HG02571 (cell line): ENCODE measurements around the gene AARS2.
"Not testable (repeated sequence)": the region's sequence is repeated elsewhere in the genome, so short reads cannot be mapped to it uniquely, and the experiment has no call there.

Experiments
- ATAC-seq: cut with Tn5 transposase; IDR thresholded peaks from one replicate; pipeline ENCODE4 v1.9.1; 2021; ENCODE audit warnings: mild to moderate bottlenecking, moderate library complexity; ENCODE audit not compliant: unreplicated experiment

Gene AARS2

GRCh38 chr6:44332585-44332984 lies 19.4 kb upstream of the AARS2 start:
- no peak for ATAC-seq

DNA sequence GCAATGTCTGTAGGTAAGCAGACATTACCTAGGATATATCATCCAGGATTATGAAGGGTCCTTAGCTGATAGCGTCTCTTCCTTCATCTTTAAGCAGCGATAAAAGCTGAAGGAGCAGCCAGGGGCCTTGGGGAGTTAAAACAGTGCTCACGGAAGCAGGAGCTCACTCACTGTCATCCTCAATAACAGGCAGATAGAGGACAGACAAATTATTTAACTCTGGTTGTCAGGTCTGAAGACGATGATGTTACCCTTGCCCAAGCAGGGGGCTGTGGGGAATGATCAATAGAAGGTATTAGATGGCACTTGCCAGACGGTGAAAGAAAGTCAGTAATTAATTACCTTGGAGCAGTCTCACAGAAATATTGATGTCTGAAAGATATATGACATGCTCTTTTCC lies 16.7 kb upstream of the AARS2 start:
- no peak for ATAC-seq

- not testable (repeated sequence) for ATAC-seq
Measured at GRCh38 chr6:44328203-44328602, 15.1 kb upstream of the AARS2 start.

- no peak for ATAC-seq
Measured at GRCh38 chr6:44327760-44328159, 14.6 kb upstream of the AARS2 start.

DNA sequence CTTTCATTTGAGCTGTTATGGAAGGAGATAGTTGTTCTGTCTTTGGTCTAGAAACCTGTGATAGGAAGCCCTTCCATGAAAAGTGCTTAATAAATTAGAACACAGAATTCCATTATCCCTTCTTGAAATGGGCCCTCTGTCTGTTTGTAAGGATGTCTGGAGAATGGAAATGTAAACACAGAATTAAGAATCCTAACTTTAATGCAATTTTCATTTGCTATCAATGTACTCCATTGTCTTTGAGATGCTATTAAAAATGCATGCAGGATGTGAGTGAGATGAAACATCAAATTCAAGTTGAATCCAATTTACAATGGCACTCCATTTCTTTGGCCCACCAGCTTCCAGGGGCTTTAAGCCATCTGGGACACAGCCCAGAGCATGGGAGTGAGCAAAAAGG lies 13.9 kb upstream of the AARS2 start:
- ATAC-seq: no peak

GRCh38 chr6:44321210-44321609 lies 8.1 kb upstream of the AARS2 start:
- ATAC-seq: no peak

GRCh38 chr6:44317136-44317631 lies 4.0 kb upstream of the AARS2 start:
- ATAC-seq: not testable (repeated sequence)

- ATAC-seq: no peak
Measured at GRCh38 chr6:44316481-44316880, 3.3 kb upstream of the AARS2 start.

DNA sequence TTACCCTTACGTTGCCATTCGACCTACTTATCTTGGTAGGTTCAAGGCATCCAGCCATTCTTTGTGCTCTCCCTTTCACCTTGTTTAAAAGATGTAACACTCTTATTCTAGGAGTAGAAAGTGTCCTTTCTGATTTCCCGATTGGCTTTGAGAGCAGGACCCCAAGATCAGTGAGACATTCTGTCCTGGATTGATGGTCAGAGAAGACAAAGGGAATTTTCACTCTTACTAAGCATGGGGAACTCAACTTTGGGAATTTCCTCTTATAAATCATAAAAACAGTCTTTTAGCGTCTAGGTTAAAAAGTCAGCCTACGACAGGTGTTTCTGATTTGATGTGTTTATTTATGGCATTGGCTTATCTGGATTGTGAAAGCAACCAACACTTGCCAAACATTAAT lies 2.8 kb upstream of the AARS2 start:
- no peak for ATAC-seq

- ATAC-seq: no peak
Measured at GRCh38 chr6:44315516-44315915, 2.4 kb upstream of the AARS2 start.

GRCh38 chr6:44314657-44315056 lies 1.5 kb upstream of the AARS2 start:
- not testable (repeated sequence) for ATAC-seq

- ATAC-seq: no peak
Measured at GRCh38 chr6:44311767-44312166, 1.4 kb downstream of the AARS2 start.

- no peak for ATAC-seq
Measured at GRCh38 chr6:44311304-44311703, 1.8 kb downstream of the AARS2 start.

GRCh38 chr6:44310241-44310640 lies 2.9 kb downstream of the AARS2 start:
- ATAC-seq: no peak

- ATAC-seq: no peak
Measured at GRCh38 chr6:44309631-44310030, 3.5 kb downstream of the AARS2 start.

DNA sequence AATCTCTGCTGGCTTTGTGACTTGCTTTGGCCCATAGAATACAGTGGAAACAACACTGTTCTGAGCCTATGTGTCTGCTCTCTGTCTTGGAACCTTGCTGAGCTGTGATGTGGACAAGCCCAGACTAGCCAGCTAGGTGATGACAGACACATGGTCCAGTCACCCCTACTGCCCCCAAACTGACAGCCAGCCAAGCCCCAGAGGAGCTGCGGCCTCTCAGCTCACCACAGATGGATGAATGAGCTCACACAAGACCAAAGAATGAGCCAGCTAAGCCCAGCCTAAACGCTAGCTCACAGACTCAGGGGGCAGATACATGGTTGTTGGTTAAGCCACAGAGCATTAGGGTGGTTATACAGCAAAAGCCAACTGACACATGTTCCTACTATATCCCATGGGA lies 4.1 kb downstream of the AARS2 start:
- no peak for ATAC-seq

DNA sequence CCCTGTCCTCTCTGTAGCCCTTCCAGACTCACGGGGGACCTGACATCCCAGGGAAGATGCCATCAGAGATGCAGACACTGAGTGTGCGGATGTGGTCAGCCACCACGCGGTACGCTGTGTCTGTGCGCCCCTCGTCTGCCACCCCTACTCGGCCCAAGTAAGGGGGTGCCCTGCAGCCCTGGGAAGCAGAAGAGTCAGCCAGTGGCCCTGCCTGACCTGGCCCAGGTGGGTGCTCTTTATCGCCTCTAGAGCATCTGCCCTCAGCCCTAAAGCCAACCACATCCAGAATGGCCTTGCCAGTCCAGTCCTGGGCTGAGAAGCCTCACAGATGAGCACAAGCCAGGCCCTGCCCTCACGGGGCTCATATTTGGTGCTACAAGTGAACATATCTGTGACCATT lies 5.9 kb downstream of the AARS2 start:
- no peak for ATAC-seq

DNA sequence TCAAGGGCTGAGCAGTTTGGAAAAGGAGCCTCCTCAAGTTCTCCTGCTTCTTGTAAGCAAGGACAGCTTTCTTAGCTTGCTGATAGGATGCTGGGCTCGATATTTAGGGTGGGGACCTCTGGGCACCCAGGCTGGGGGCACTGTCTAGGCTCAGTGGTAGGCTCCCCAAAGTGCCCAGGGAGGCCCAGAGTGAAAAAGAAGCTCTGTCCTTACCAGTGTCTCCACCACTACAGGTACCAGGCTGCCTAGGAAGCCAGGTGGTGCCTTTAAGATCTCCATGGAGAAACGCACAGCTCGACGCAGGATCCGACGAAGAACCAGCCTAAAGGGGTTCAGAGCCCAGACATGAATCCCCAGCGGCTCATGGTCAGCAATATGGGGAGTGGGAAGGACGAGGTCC lies 6.4 kb downstream of the AARS2 start:
- no peak for ATAC-seq

DNA sequence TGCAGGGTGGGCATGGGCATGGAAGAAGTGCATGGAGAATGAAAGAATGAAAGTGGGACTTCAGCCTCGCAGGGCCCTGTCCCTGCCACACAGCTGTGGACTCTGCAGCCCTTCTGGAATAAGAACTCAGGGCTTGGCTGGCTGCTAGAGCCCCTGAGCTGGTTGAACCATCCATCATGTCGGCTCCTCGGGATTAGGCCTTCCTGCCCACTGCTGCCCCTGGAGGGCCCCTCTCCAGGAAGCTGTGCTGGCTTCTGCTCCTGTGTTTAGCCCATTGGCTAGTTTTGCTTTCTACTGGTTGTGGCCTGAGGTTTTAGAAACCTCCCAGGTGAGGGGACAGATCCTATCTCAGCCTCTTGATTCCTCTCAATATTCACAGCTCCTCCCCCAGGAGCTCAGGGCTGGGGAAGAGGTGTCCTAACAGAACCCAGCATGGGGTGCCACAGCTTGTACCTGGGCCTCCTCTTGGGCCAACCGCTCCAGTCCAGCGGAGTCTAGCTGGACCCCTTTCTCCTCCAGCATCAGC lies 7.9 kb downstream of the AARS2 start:
- no peak for ATAC-seq

GRCh38 chr6:44304282-44305199 lies 8.6 kb downstream of the AARS2 start:
- ATAC-seq: no peak

DNA sequence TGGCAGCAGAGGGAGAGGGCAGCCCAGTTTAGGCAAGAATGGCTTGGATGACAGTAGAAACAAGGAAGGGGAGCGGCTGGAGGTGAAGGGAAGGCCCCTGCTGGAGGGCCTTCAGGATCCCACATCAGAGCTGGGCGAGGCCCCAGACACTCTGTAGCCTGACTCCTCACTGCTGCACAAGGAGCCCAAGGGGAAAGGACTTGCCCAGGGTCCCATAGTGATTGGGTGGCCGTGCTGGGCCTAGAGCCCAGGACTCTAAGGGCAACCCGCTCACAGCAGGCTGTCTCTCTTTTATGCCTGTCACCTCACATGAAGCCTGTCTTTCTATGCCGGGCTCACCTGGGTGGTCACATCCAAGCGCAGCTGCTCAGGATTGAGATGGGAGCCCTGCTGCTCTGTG lies 9.3 kb downstream of the AARS2 start:
- no peak for ATAC-seq

- no peak for ATAC-seq
Measured at GRCh38 chr6:44302856-44303255, 10.3 kb downstream of the AARS2 start.
